K562 (cell line): ENCODE results near the gene SELENOF. TPM values are rescaled to one million over a fixed set of nuclear protein-coding genes. Genes with fewer than 3 reads are reported as not detected.

ENCODE experiments used
- ATAC-seq: fragments of 200-7000 bp; cut with Tn5 transposase; 3 replicates; pipeline ENCODE4 v1.9.1; 2020; ENCODE audit warnings: moderate library complexity
- BruUV-seq: library from RNA; stranded (reverse); fragments of 400-500 nt; replicated peaks from 2 replicates; lab custom pipeline; 2021; lab: Mats Ljungman, UMichigan
- CTCF ChIA-PET: fragments of 300-600 bp; formaldehyde crosslinking; extraction: SDS; loops from one replicate; lab custom pipeline; 2021; ENCODE audit warnings: low intra/inter-chr PET ratio; lab: Yijun Ruan, JAX
- POLR2A ChIA-PET: fragments of 300-600, 350-650 bp; sonication (Branson Sonifier 250); formaldehyde crosslinking; extraction: SDS; loops from one replicate; lab custom pipeline; 2021; ENCODE audit warnings: antibody characterized with exemption, inconsistent platforms; lab: Yijun Ruan, JAX
- DNase-seq, 4 experiments: peaks; one replicate each; pipeline versions ENCODE4 v3.0.0 to v3.0.0-alpha.2; 2011 to 2018; ENCODE audit warnings: low spot score in 3 of 4, mixed read lengths in 3 of 4; ENCODE audit errors: extremely low read depth in 1 of 4
- FAIRE-seq: peaks from 2 replicates; lab custom pipeline; 2011; peaks lifted over from hg19 to GRCh38; lab: Jason Lieb, UNC
- H2AFZ ChIP-seq: 2 replicates; pipeline ENCODE4 v1.6.0; 2011; ENCODE audit warnings: low read depth, low read length, control low read depth, inconsistent platforms
- H3K27ac ChIP-seq: fragments of 200-600 bp; 3 replicates; pipeline ENCODE4 v1.8.0; 2011; ENCODE audit warnings: low read depth, mild to moderate bottlenecking, control low read depth, inconsistent platforms, low read length, moderate library complexity, mixed read lengths; ENCODE audit errors: extremely low read depth
- H3K27me3 ChIP-seq, 2 experiments: fragments of 300-600 bp in 1 of 2; 2 replicates in 1 of 2; 3 replicates in 1 of 2; pipeline versions ENCODE4 v1.6.0 to v1.8.0; 2011; ENCODE audit warnings: inconsistent platforms in 2 of 2, low read length in 2 of 2, mild to moderate bottlenecking in 1 of 2, mixed read lengths in 1 of 2, moderate library complexity in 1 of 2; ENCODE audit not compliant: control insufficient read depth in 2 of 2, insufficient read depth in 2 of 2
- H3K36me3 ChIP-seq: fragments of 300-600 bp; 3 replicates; pipeline ENCODE4 v1.8.0; 2011; ENCODE audit warnings: mild to moderate bottlenecking, low read length, inconsistent platforms; ENCODE audit not compliant: control insufficient read depth, insufficient read depth
- H3K4me1 ChIP-seq, 2 experiments: fragments of 200-600 bp in 1 of 2; replicated peaks in 1 of 2; 2 replicates in 1 of 2; 3 replicates in 1 of 2; pipeline versions ENCODE4 v1.5.1 to v1.8.0; 2011; ENCODE audit warnings: inconsistent platforms in 2 of 2, low read length in 2 of 2, mild to moderate bottlenecking in 1 of 2, mixed read lengths in 1 of 2, moderate library complexity in 1 of 2; ENCODE audit not compliant: control insufficient read depth in 2 of 2, insufficient read depth in 2 of 2
- H3K4me2 ChIP-seq: 2 replicates; pipeline ENCODE4 v1.6.1; 2011; ENCODE audit warnings: low read length, control low read depth, inconsistent platforms, mixed read lengths; ENCODE audit not compliant: insufficient read depth
- H3K4me3 ChIP-seq: fragments of 200-600 bp; sonication (generic), shearing (Covaris generic); 2 replicates; pipeline ENCODE4 v1.5.1; 2016; ENCODE audit warnings: control low read depth, inconsistent platforms
- H3K79me2 ChIP-seq: fragments of 200-600 bp; 3 replicates; pipeline ENCODE4 v1.8.0; 2011; ENCODE audit warnings: low read length, inconsistent platforms; ENCODE audit not compliant: control insufficient read depth, insufficient read depth
- H3K9ac ChIP-seq, 2 experiments: 2 replicates each; pipeline versions ENCODE4 v1.6.0 to v1.6.1; 2011; ENCODE audit warnings: low read depth in 2 of 2, low read length in 2 of 2, control low read depth in 1 of 2, inconsistent platforms in 1 of 2, mild to moderate bottlenecking in 1 of 2, mixed read lengths in 1 of 2; ENCODE audit not compliant: insufficient read depth in 1 of 2
- H3K9me1 ChIP-seq: one replicate; pipeline ENCODE4 v1.6.0; 2011; ENCODE audit warnings: inconsistent platforms, mild to moderate bottlenecking, low read length, moderate library complexity; ENCODE audit not compliant: control insufficient read depth, insufficient read depth
- H3K9me3 ChIP-seq: replicated peaks from 2 replicates; pipeline ENCODE4 v1.5.1; 2011; ENCODE audit warnings: low read depth, low read length, inconsistent platforms; ENCODE audit not compliant: control insufficient read depth, insufficient read depth
- H4K20me1 ChIP-seq: replicated peaks from 2 replicates; pipeline ENCODE4 v1.6.1; 2011; ENCODE audit warnings: low read length, inconsistent platforms, mixed read lengths; ENCODE audit not compliant: control insufficient read depth, insufficient read depth
- CEBPB ChIP-seq: fragments of 450-650 bp; IDR thresholded peaks from 2 replicates; pipeline ENCODE4 v1.6.1; 2016; ENCODE audit warnings: missing genetic modification characterization, missing compliant biosample characterization
- NCOA1 ChIP-seq: fragments of 450-650 bp; IDR thresholded peaks from 2 replicates; pipeline ENCODE4 v1.6.1; 2016; ENCODE audit warnings: low read depth
- NR2C2 ChIP-seq, 2 experiments: fragments of 200-800 bp in 1 of 2; sonication (Bioruptor generic) in 1 of 2; sonication (generic) in 1 of 2; formaldehyde crosslinking in 1 of 2; IDR thresholded peaks; 2 replicates each; pipeline versions ENCODE4 v1.6.1 to v1.8.0; 2016 to 2022; ENCODE audit warnings: mild to moderate bottlenecking in 1 of 2, missing compliant biosample characterization in 1 of 2, missing genetic modification characterization in 1 of 2, missing genetic modification reagents in 1 of 2
- RBM25 ChIP-seq: fragments of 200-400 bp; formaldehyde crosslinking; IDR thresholded peaks from 2 replicates; pipeline ENCODE4 v1.6.1; 2018; ENCODE audit warnings: low read length, low read depth, moderate library complexity; ENCODE audit not compliant: severe bottlenecking
- ZC3H11A ChIP-seq: IDR thresholded peaks from 2 replicates; pipeline ENCODE4 v1.6.1; 2012; ENCODE audit warnings: low read depth, low read length, improper control_type of control experiment
- ZNF121 ChIP-seq: sonication (generic); formaldehyde crosslinking; conservative IDR thresholded peaks from 2 replicates; pipeline ENCODE4 v1.8.0; 2022; ENCODE audit warnings: missing genetic modification reagents
- ZNF507 ChIP-seq: conservative IDR thresholded peaks from 2 replicates; pipeline ENCODE4 v1.6.1; 2017; ENCODE audit warnings: missing genetic modification characterization, missing compliant biosample characterization
- WGBS: fragments of 100-300 bp; shearing (Covaris generic); methylation state at CpG from one replicate; pipeline ENCODE4 v1.1.6; 2016; ENCODE audit warnings: low coverage, mixed read lengths; ENCODE audit not compliant: insufficient coverage; ENCODE audit errors: missing lambda C conversion rate; 5-methylcytosine and 5-hydroxymethylcytosine counted together
- in situ Hi-C: fragments of 300-500 bp; cut with MboI; formaldehyde crosslinking; loops from 4 replicates; pipeline ENCODE4 v1.15.0; 2018; ENCODE audit warnings: inconsistent platforms, mixed read lengths
- intact Hi-C: fragments of 100-400 bp; cut with micrococcal nuclease; formaldehyde crosslinking; loops from 2 replicates; pipeline ENCODE4 v1.14.2; 2022
- polyA plus RNA-seq, 8 experiments: library from polyadenylated mRNA; depleted of rRNA in 4 of 8; stranded (reverse) in 5 of 8; unstranded in 3 of 8; fragments of >200 nt; fragmentation: Nextera tagmentation in 2 of 8; fragmentation: Illumina TruSeq in 1 of 8; extraction: Ambion mirVana in 2 of 8; extraction: Trizol in 1 of 8; gene quantifications; 2 replicates each; pipeline versions ENCODE4 v1.2.1 to v1.2.3, GENCODE V29; 2011 to 2014; ENCODE audit warnings: inconsistent platforms in 1 of 8, missing spikeins in 1 of 8
- total RNA-seq, 7 experiments: library from RNA; depleted of rRNA in 6 of 7; stranded (reverse); fragments of >200 nt in 6 of 7; fragmentation: Illumina TruSeq in 2 of 7; extraction: Trizol in 2 of 7; gene quantifications; 2 replicates each; pipeline versions ENCODE4 v1.2.1 to v1.2.3, GENCODE V29; 2011 to 2021; ENCODE audit warnings: low replicate concordance in 1 of 7
- TF ChIP-seq, protein P1 (sequence below), 2 experiments: fragments of 450-650 bp in 1 of 2; IDR thresholded peaks; 2 replicates each; pipeline ENCODE4 v1.6.1; 2011 to 2017; ENCODE audit warnings: low read depth in 2 of 2, antibody characterized with exemption in 1 of 2, borderline replicate concordance in 1 of 2, low read length in 1 of 2, mild to moderate bottlenecking in 1 of 2, mixed read lengths in 1 of 2; ENCODE audit not compliant: control insufficient read depth in 1 of 2
- TF ChIP-seq, protein P2 (sequence below): fragments of 450-650 bp; IDR thresholded peaks from 2 replicates; pipeline ENCODE4 v1.6.1; 2017; ENCODE audit warnings: antibody characterized with exemption

Gene SELENOF
- total and polyA plus RNA-seq, 9 of the 15 experiments (the other 6 are each of a cell fraction or from before 2014, with no cell fraction given): 115 to 394 (median 215) TPM

DNA sequence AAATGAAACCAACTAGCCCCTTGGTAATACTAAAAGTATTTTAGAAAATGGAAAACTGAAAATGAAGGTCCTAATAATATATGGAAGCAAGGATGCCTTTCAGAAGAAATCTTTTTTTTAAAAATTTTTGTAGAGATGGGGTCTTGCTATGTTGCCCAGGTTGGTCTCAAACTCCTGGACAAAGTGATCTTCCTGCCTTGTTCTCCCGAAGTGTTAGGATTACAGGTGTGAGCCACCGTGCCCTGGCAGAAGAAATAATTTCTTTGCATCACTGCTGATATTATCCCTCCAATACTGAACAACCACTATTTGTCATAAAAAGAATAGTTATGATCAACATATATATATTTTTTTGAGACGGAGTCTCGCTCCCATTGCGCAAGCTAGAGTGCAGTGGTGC lies 25.6 kb downstream of the SELENOF start:
- 95% methylated on average over 5 of the region's 5 CpGs for WGBS
- Histone ChIP-seq H3K9me3 (no peaks in the 10 kb centered on the region), H3K9ac (no peak overlapping the region), H3K4me2 (no peak overlapping the region), H3K36me3 (peaks cover 30% of the 10 kb centered on the region; the same call in 1 of the 3 replicates), H2AFZ (no peak overlapping the region), H4K20me1 (no peaks in the 10 kb centered on the region), H3K27me3 (no peaks in the 10 kb centered on the region), H3K27ac (no peak overlapping the region), H3K4me1 (no peaks in the 10 kb centered on the region), H3K9me1 (no peaks in the 10 kb centered on the region), H3K4me3 (no peak overlapping the region), H3K79me2 (peaks cover 65% of the 10 kb centered on the region)
- TF ChIP-seq ZNF507 (tag): no peak
- peak; percentile 56 for TF ChIP-seq RBM25
- TF ChIP-seq CEBPB: peak; percentile 18; the same call in 1 of the 2 replicates
- TF ChIP-seq ZNF121 (CRISPR knock-in tag): peak; percentile 68
- DNase-seq: no peak
- no TSS peak for BruUV-seq
- in situ Hi-C loops: no loop called here
- CTCF ChIA-PET: no interaction called here
- no peak for ATAC-seq
- POLR2A ChIA-PET: interaction anchor here (0.7 kb wide), 1 partner anchor 557 kb away, joined by 3 read pairs; no protein-coding TSS in a partner anchor
- intact Hi-C loops: no loop called here
- no peak for FAIRE-seq

DNA sequence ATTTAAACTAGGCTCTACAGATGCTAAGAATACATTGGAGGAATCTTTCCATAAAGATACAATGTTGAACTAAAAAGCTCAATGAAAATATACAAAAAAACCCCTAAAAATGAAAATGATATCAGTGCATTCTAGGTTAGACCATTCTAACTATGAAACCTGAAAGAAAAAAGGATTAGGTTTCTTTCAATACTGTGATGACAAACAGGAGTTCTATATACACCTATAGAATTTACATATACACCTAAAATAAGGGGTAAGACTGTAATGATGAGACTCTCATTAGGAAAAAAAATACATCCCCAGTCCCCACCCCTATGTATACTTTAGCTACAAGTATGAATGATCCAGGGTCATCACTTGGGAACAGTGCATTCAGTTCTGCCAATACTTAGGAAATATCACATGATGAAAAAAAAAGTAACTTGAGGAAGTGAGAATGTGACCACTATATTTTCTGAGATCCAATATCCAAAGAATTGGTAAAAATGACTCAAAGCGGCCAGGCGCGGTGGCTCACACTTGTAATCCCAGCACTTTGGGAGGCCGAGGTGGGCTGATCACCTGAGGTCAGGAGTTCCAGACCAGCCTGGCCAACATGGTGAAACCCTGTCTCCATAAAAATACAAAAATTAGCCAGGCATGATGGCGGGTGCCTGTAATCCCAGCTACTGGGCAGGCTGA lies 26.3 kb downstream of the SELENOF start:
- WGBS: 97% methylated on average over 5 of the region's 5 CpGs
- TF ChIP-seq, protein P1, sequence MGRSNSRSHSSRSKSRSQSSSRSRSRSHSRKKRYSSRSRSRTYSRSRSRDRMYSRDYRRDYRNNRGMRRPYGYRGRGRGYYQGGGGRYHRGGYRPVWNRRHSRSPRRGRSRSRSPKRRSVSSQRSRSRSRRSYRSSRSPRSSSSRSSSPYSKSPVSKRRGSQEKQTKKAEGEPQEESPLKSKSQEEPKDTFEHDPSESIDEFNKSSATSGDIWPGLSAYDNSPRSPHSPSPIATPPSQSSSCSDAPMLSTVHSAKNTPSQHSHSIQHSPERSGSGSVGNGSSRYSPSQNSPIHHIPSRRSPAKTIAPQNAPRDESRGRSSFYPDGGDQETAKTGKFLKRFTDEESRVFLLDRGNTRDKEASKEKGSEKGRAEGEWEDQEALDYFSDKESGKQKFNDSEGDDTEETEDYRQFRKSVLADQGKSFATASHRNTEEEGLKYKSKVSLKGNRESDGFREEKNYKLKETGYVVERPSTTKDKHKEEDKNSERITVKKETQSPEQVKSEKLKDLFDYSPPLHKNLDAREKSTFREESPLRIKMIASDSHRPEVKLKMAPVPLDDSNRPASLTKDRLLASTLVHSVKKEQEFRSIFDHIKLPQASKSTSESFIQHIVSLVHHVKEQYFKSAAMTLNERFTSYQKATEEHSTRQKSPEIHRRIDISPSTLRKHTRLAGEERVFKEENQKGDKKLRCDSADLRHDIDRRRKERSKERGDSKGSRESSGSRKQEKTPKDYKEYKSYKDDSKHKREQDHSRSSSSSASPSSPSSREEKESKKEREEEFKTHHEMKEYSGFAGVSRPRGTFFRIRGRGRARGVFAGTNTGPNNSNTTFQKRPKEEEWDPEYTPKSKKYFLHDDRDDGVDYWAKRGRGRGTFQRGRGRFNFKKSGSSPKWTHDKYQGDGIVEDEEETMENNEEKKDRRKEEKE (IDR thresholded peaks at IDR 0.05; ENCODE audit: borderline replicate concordance in 1 of 2, control insufficient read depth in 1 of 2, low read depth in 2 of 2, low read length in 1 of 2): no peak
- TF ChIP-seq, protein P2, sequence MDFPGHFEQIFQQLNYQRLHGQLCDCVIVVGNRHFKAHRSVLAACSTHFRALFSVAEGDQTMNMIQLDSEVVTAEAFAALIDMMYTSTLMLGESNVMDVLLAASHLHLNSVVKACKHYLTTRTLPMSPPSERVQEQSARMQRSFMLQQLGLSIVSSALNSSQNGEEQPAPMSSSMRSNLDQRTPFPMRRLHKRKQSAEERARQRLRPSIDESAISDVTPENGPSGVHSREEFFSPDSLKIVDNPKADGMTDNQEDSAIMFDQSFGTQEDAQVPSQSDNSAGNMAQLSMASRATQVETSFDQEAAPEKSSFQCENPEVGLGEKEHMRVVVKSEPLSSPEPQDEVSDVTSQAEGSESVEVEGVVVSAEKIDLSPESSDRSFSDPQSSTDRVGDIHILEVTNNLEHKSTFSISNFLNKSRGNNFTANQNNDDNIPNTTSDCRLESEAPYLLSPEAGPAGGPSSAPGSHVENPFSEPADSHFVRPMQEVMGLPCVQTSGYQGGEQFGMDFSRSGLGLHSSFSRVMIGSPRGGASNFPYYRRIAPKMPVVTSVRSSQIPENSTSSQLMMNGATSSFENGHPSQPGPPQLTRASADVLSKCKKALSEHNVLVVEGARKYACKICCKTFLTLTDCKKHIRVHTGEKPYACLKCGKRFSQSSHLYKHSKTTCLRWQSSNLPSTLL: no peak
- no peak for TF ChIP-seq NCOA1
- no peak for TF ChIP-seq ZC3H11A
- TF ChIP-seq NR2C2 (CRISPR knock-in tag; IDR thresholded peaks at IDR 0.05): no peak
- no peak for TF ChIP-seq NR2C2 (tag; IDR thresholded peaks at IDR 0.05)

More for the DNA sequence above, 26.3 kb downstream of the SELENOF start:
- H3K4me1 ChIP-seq: no peaks in the 10 kb centered on the region
- FAIRE-seq: no peak
- no peaks in the 10 kb centered on the region for H3K9me1 ChIP-seq
- no peaks in the 10 kb centered on the region for H3K27me3 ChIP-seq
- no peak overlapping the region for H3K9ac ChIP-seq
- no peak overlapping the region for H3K27ac ChIP-seq
- peaks cover 62% of the 10 kb centered on the region for H3K79me2 ChIP-seq
- ChIA-PET POLR2A (interaction anchor here (0.6 to 0.9 kb wide), 3 partner anchors 10 to 558 kb away, joined by 3 read pairs; no protein-coding TSS in a partner anchor), CTCF (no interaction called here)
- no peaks in the 10 kb centered on the region for H3K9me3 ChIP-seq
- in situ Hi-C loops (no loop called here), intact Hi-C loops (no loop called here)
- H2AFZ ChIP-seq: no peak overlapping the region
- H3K4me3 ChIP-seq: no peak overlapping the region
- H4K20me1 ChIP-seq: no peaks in the 10 kb centered on the region
- H3K36me3 ChIP-seq: peaks cover 26% of the 10 kb centered on the region; the same call in 1 of the 3 replicates
- H3K4me2 ChIP-seq: no peak overlapping the region
- no peak for DNase-seq
- no TSS peak for BruUV-seq
- ATAC-seq: no peak
